Caco-2 (cell line): ENCODE results near the gene IL4I1. TPM values are rescaled to one million over a fixed set of nuclear protein-coding genes. Genes with fewer than 3 reads are reported as not detected.

Source experiments
- BruUV-seq: library from RNA; stranded (reverse); fragments of 400-500 nt; replicated peaks from 2 replicates; lab custom pipeline; 2021; lab: Mats Ljungman, UMichigan
- CTCF ChIA-PET: fragments of 300-600 bp; sonication (Branson Sonifier 250); formaldehyde crosslinking; loops from one replicate; lab custom pipeline; 2022; ENCODE audit warnings: antibody characterized with exemption; lab: Charles Lee
- POLR2A ChIA-PET: fragments of 300-600 bp; sonication (Branson Sonifier 250); formaldehyde crosslinking; loops from one replicate; lab custom pipeline; 2022; ENCODE audit warnings: antibody characterized with exemption; lab: Charles Lee
- DNase-seq, 2 experiments: peaks; one replicate each; pipeline versions ENCODE4 v3.0.0 to v3.0.0-alpha.2; 2020 to 2022
- H3K27me3 ChIP-seq: replicated peaks from 2 replicates; pipeline ENCODE4 v1.6.0; 2011; ENCODE audit warnings: low read length; ENCODE audit not compliant: control insufficient read depth, insufficient read depth
- H3K36me3 ChIP-seq: 2 replicates; pipeline ENCODE4 v1.5.1; 2011; ENCODE audit warnings: low read length; ENCODE audit not compliant: control insufficient read depth, insufficient read depth
- H3K4me1 ChIP-seq: fragments of 250-450 bp; sonication (Bioruptor Pico); 2 replicates; pipeline ENCODE4 v1.5.1; 2020; ENCODE audit warnings: mild to moderate bottlenecking
- H3K4me3 ChIP-seq: 2 replicates; pipeline ENCODE4 v1.5.1; 2011; ENCODE audit warnings: low read depth, mild to moderate bottlenecking, control low read depth, low read length
- H3K9me3 ChIP-seq: fragments of 250-450 bp; sonication (Bioruptor Pico); 2 replicates; pipeline ENCODE4 v1.5.1; 2020; ENCODE audit warnings: mild to moderate bottlenecking, moderate library complexity
- H3K27ac Mint-ChIP-seq: one replicate; pipeline ENCODE4 v1.8.0; 2022; ENCODE audit warnings: mixed read lengths; ENCODE audit not compliant: unreplicated experiment
- H3K27me3 Mint-ChIP-seq: one replicate; pipeline ENCODE4 v1.8.0; 2022; ENCODE audit warnings: mixed read lengths; ENCODE audit not compliant: insufficient read depth, unreplicated experiment
- H3K36me3 Mint-ChIP-seq: one replicate; pipeline ENCODE4 v1.8.0; 2022; ENCODE audit warnings: mild to moderate bottlenecking, mixed read lengths; ENCODE audit not compliant: insufficient read depth, unreplicated experiment
- H3K4me1 Mint-ChIP-seq: one replicate; pipeline ENCODE4 v1.8.0; 2022; ENCODE audit warnings: low read depth, mixed read lengths; ENCODE audit not compliant: unreplicated experiment
- H3K4me3 Mint-ChIP-seq: one replicate; pipeline ENCODE4 v1.8.0; 2022; ENCODE audit warnings: mild to moderate bottlenecking, moderate library complexity, mixed read lengths; ENCODE audit not compliant: unreplicated experiment
- H3K9me3 Mint-ChIP-seq: one replicate; pipeline ENCODE4 v1.8.0; 2022; ENCODE audit warnings: mixed read lengths; ENCODE audit not compliant: unreplicated experiment
- intact Hi-C: fragments of 100-400 bp; cut with micrococcal nuclease; formaldehyde crosslinking; loops from one replicate; pipeline ENCODE4 v1.10.0; 2022; ENCODE audit not compliant: unreplicated experiment
- total RNA-seq: library from RNA; stranded (reverse); gene quantifications from 2 replicates; pipeline ENCODE4 v1.2.3, GENCODE V29; 2022
- TF ChIP-seq, protein P1 (sequence below), 2 experiments: fragments of 200-600 bp in 1 of 2; IDR thresholded peaks; 1 replicate in 1 of 2; 2 replicates in 1 of 2; pipeline versions ENCODE4 v1.5.1 to v1.8.0; 2011 to 2022; ENCODE audit warnings: antibody characterized with exemption in 1 of 2, control low read depth in 1 of 2, inconsistent platforms in 1 of 2, low read depth in 1 of 2, low read length in 1 of 2, mild to moderate bottlenecking in 1 of 2, moderate library complexity in 1 of 2; ENCODE audit not compliant: insufficient read depth in 1 of 2, severe bottlenecking in 1 of 2, unreplicated experiment in 1 of 2

IL4I1 gene
- total RNA-seq, 1 experiment from 2014 or later = 0.61 TPM

DNA sequence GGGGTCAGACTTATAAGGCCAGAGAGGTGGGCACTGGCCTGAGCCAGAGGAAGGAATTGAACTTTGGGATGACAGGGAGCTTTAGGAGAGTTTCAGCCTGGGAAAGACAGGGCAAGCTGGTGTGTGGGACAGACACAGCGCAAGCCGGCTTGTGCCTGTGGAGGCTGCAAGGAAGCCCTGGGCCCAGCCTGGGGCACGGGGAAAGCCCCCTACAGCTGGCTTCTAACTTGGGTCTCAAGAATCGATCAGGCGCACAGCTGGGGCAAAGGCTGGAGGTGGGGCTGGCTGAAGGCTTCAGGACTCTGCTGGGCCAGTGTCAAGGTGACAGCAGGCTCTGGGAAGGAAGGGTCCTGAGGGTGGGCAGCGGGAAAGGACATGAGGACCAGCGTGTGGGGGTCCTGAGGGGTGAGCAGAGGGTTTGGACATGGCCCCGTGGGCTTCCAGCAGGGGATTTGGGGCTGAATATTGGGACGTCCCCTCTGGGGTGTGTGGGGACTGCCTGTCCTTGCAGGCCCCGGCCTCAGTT lies 42.8 kb downstream of the IL4I1 start:
- Mint-ChIP-seq H3K27me3 (no peaks in the 10 kb centered on the region), H3K4me3 (peak overlapping the region; percentile 82), H3K36me3 (peaks cover 80% of the 10 kb centered on the region), H3K27ac (no peak overlapping the region), H3K9me3 (peaks cover 13% of the 10 kb centered on the region), H3K4me1 (peaks cover 17% of the 10 kb centered on the region)
- intact Hi-C loops = loop anchor here (5.0 kb wide), 2 partner anchors 37 to 87 kb away; partner anchors contain the start of genes AP2A1 and MED25
- ChIA-PET POLR2A (interaction anchor here (1.1 kb wide), 1 partner anchor 23 kb away, joined by 3 read pairs; the partner anchor contains the start of genes AKT1S1 and TBC1D17), CTCF (no interaction called here)
- DNase-seq = no peak
- H3K9me3 ChIP-seq = no peaks in the 10 kb centered on the region
- TF ChIP-seq, protein P1, sequence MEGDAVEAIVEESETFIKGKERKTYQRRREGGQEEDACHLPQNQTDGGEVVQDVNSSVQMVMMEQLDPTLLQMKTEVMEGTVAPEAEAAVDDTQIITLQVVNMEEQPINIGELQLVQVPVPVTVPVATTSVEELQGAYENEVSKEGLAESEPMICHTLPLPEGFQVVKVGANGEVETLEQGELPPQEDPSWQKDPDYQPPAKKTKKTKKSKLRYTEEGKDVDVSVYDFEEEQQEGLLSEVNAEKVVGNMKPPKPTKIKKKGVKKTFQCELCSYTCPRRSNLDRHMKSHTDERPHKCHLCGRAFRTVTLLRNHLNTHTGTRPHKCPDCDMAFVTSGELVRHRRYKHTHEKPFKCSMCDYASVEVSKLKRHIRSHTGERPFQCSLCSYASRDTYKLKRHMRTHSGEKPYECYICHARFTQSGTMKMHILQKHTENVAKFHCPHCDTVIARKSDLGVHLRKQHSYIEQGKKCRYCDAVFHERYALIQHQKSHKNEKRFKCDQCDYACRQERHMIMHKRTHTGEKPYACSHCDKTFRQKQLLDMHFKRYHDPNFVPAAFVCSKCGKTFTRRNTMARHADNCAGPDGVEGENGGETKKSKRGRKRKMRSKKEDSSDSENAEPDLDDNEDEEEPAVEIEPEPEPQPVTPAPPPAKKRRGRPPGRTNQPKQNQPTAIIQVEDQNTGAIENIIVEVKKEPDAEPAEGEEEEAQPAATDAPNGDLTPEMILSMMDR (IDR thresholded peaks at IDR 0.05; ENCODE audit: insufficient read depth in 1 of 2, low read depth in 1 of 2, low read length in 1 of 2, severe bottlenecking in 1 of 2, unreplicated experiment in 1 of 2) = no peak
- no TSS peak for BruUV-seq
- H3K36me3 ChIP-seq = peaks cover 10% of the 10 kb centered on the region
- no peak overlapping the region for H3K4me3 ChIP-seq
- no peaks in the 10 kb centered on the region for H3K27me3 ChIP-seq
- H3K4me1 ChIP-seq = peaks cover 14% of the 10 kb centered on the region

DNA sequence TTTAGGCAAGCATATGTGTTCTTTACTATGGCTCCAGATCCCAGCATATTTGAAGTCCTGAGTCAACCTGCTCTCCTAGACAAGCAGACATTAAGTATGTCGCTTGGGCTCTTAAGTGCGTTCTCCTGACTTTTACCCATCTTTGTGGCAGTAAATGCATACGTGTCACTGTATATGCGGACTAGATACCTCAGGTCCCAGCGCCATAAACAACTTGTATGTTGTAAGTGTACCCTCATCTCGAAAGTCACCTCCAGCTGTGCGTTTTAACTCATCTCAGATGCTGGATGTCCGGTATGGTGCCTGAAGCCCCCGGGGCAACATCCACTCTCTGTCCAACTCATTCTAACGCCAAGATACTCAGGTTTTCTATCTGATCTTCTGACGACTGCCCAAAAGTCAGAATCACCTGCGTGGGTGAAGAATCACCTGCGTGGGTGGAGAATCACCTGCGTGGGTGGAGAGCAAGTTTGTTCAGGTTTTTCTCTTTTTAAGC lies 44.0 kb downstream of the IL4I1 start:
- no peaks in the 10 kb centered on the region for H3K9me3 ChIP-seq
- peaks cover 16% of the 10 kb centered on the region for H3K9me3 Mint-ChIP-seq
- TF ChIP-seq, protein P1 (IDR thresholded peaks at IDR 0.05; ENCODE audit: insufficient read depth in 1 of 2, low read depth in 1 of 2, low read length in 1 of 2, severe bottlenecking in 1 of 2, unreplicated experiment in 1 of 2) = no peak
- H3K4me1 ChIP-seq = peaks cover 14% of the 10 kb centered on the region
- DNase-seq = no peak
- intact Hi-C loops = loop anchor here (5.0 kb wide), 2 partner anchors 35 to 85 kb away; partner anchors contain the start of genes AP2A1 and MED25
- peaks cover 17% of the 10 kb centered on the region for H3K4me1 Mint-ChIP-seq
- TSS peak; percentile 63 for BruUV-seq
- peak overlapping the region; percentile 73; the same call in 1 of the 2 replicates for H3K4me3 ChIP-seq
- H3K4me3 Mint-ChIP-seq = peak overlapping the region; percentile 82
- H3K27me3 ChIP-seq = no peaks in the 10 kb centered on the region
- H3K36me3 ChIP-seq = peaks cover 10% of the 10 kb centered on the region
- peak overlapping the region; percentile 97 for H3K27ac Mint-ChIP-seq
- ChIA-PET POLR2A (no interaction called here), CTCF (no interaction called here)
- H3K27me3 Mint-ChIP-seq = no peaks in the 10 kb centered on the region
- H3K36me3 Mint-ChIP-seq = peaks cover 71% of the 10 kb centered on the region

DNA sequence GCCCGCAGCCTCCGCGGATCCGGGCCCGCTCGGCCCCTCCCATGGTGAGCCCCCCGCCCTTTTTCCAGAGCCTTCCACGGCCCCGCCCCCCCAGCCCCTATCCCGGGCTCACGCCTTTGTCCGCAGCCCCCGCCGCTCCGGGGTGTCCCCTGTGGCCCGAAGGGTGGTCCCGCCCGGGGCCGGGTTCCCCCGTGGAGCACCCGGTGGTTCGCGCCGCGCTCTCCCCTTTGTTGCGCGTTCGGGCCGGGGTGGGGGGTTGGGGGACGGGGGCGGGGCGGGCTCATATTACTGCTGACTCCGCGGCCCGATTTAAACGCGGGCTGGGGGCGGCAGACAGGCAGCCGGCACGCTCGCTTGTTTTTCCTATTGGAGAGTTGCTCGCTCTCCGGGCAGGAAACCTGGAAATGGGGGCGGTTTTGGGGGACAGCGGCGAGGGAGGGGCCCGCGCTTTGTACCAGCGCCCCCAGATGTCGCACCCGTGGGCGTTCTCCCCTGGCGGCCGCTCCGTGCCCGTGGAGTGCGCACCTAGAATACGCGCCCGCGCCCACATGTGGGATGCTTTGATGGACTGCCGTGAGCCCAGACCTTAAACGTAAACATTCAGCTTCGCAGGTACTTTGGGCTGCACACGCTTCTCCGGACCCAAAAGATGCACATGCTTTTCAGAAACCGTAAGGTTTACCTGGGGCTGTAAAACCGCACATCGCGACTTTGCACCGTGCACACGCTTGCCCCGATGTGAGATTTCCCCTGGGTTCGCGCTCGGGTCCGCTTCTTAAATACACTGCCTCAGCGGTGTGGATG lies 45.0 kb downstream of the IL4I1 start:
- Mint-ChIP-seq H3K27me3 (no peaks in the 10 kb centered on the region), H3K36me3 (peaks cover 67% of the 10 kb centered on the region), H3K4me1 (peaks cover 17% of the 10 kb centered on the region), H3K9me3 (peaks cover 16% of the 10 kb centered on the region), H3K4me3 (peak overlapping the region; percentile 82), H3K27ac (peak overlapping the region; percentile 97)
- TF ChIP-seq, protein P1 (IDR thresholded peaks at IDR 0.05; ENCODE audit: insufficient read depth in 1 of 2, low read depth in 1 of 2, low read length in 1 of 2, severe bottlenecking in 1 of 2, unreplicated experiment in 1 of 2) = no peak
- ChIA-PET POLR2A (interaction anchor here (1.5 to 1.7 kb wide), 2 partner anchors 17 to 211 kb away, joined by 5 to 17 read pairs; no protein-coding TSS in a partner anchor), CTCF (no interaction called here)
- Histone ChIP-seq H3K4me1 (peaks cover 14% of the 10 kb centered on the region), H3K9me3 (no peaks in the 10 kb centered on the region), H3K36me3 (peaks cover 6% of the 10 kb centered on the region), H3K4me3 (peak overlapping the region; percentile 73), H3K27me3 (no peaks in the 10 kb centered on the region)
- intact Hi-C loops = loop anchor here (5.0 kb wide), 2 partner anchors 34 to 84 kb away; partner anchors contain the start of genes AP2A1 and MED25
- BruUV-seq = no TSS peak
- DNase-seq = peak in 1 of 2 experiments; percentile 59
